ENCODE measurements around the gene ZSCAN30.

- TF ChIP-seq, protein P1, sequence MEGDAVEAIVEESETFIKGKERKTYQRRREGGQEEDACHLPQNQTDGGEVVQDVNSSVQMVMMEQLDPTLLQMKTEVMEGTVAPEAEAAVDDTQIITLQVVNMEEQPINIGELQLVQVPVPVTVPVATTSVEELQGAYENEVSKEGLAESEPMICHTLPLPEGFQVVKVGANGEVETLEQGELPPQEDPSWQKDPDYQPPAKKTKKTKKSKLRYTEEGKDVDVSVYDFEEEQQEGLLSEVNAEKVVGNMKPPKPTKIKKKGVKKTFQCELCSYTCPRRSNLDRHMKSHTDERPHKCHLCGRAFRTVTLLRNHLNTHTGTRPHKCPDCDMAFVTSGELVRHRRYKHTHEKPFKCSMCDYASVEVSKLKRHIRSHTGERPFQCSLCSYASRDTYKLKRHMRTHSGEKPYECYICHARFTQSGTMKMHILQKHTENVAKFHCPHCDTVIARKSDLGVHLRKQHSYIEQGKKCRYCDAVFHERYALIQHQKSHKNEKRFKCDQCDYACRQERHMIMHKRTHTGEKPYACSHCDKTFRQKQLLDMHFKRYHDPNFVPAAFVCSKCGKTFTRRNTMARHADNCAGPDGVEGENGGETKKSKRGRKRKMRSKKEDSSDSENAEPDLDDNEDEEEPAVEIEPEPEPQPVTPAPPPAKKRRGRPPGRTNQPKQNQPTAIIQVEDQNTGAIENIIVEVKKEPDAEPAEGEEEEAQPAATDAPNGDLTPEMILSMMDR (IDR thresholded peaks at IDR 0.05; ENCODE audit: extremely low read depth in 1 of 2, insufficient read depth in 1 of 2, low read depth in 1 of 2, low read length in 2 of 2): no peak
- TF ChIP-seq, protein P2, sequence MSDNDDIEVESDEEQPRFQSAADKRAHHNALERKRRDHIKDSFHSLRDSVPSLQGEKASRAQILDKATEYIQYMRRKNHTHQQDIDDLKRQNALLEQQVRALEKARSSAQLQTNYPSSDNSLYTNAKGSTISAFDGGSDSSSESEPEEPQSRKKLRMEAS (IDR thresholded peaks at IDR 0.05; ENCODE audit: insufficient read depth, insufficient read length): no peak
- TF ChIP-seq EZH2 (IDR thresholded peaks at IDR 0.05; ENCODE audit: borderline replicate concordance, low read depth, low read length, severe bottlenecking) (no peak), POLR2A (IDR thresholded peaks at IDR 0.05; ENCODE audit: low read depth, low read length) (no peak), POLR2AphosphoS5 (IDR thresholded peaks at IDR 0.05; ENCODE audit: insufficient read depth, low read depth, low read length) (no peak), MYC (IDR thresholded peaks at IDR 0.05; ENCODE audit: low read depth, low read length) (no peak), JUN (IDR thresholded peaks at IDR 0.05; ENCODE audit: borderline replicate concordance, insufficient read depth, insufficient read length, low read depth) (no peak), GATA2 (IDR thresholded peaks at IDR 0.05; ENCODE audit: insufficient read depth, insufficient read length, low read depth, low read length) (no peak)
Observed at GRCh38 chr18:35264409-35264808, 25.6 kb downstream of the ZSCAN30 start.

Data from endothelial cell of umbilical vein (primary cell).